ENCODE measurements around the gene ADGRV1.

DNA sequence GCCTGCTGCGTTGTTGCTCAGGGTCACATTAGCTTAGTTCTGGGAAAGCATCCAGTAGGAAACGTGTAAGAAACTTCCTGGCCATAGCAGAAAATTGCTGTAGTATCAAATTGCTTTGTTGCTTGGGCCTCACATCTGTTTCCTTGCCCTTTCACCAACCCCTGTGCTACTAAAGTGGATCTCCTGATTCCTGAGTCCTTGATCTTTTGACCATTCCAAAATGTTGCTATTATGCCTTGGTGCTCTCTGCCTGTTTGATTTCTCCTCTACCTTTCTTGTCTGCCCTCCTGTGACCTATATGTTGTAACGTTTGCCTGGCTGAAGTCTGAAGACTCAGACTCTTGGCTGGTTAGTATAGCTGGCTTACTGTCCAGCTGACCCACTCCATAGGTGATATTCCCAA lies 350.5 kb downstream of the ADGRV1 start:
- TF ChIP-seq, protein P1, sequence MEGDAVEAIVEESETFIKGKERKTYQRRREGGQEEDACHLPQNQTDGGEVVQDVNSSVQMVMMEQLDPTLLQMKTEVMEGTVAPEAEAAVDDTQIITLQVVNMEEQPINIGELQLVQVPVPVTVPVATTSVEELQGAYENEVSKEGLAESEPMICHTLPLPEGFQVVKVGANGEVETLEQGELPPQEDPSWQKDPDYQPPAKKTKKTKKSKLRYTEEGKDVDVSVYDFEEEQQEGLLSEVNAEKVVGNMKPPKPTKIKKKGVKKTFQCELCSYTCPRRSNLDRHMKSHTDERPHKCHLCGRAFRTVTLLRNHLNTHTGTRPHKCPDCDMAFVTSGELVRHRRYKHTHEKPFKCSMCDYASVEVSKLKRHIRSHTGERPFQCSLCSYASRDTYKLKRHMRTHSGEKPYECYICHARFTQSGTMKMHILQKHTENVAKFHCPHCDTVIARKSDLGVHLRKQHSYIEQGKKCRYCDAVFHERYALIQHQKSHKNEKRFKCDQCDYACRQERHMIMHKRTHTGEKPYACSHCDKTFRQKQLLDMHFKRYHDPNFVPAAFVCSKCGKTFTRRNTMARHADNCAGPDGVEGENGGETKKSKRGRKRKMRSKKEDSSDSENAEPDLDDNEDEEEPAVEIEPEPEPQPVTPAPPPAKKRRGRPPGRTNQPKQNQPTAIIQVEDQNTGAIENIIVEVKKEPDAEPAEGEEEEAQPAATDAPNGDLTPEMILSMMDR (conservative IDR thresholded peaks at IDR 0.05; ENCODE audit: low read length) = no peak
- TF ChIP-seq EZH2phosphoT487 (IDR thresholded peaks at IDR 0.05; ENCODE audit: borderline replicate concordance, low read depth, low read length) = no peak
